K562 (cell line): ENCODE results near the gene PRDM12. TPM values are rescaled to one million over a fixed set of nuclear protein-coding genes. Genes with fewer than 3 reads are reported as not detected.

Experiments used
- ATAC-seq: fragments of 200-7000 bp; cut with Tn5 transposase; 3 replicates; pipeline ENCODE4 v1.9.1; 2020; ENCODE audit warnings: moderate library complexity
- BruUV-seq: library from RNA; stranded (reverse); fragments of 400-500 nt; replicated peaks from 2 replicates; lab custom pipeline; 2021; lab: Mats Ljungman, UMichigan
- CTCF ChIA-PET: fragments of 300-600 bp; formaldehyde crosslinking; extraction: SDS; loops from one replicate; lab custom pipeline; 2021; ENCODE audit warnings: low intra/inter-chr PET ratio; lab: Yijun Ruan, JAX
- POLR2A ChIA-PET: fragments of 300-600, 350-650 bp; sonication (Branson Sonifier 250); formaldehyde crosslinking; extraction: SDS; loops from one replicate; lab custom pipeline; 2021; ENCODE audit warnings: antibody characterized with exemption, inconsistent platforms; lab: Yijun Ruan, JAX
- DNase-seq, 4 experiments: peaks; one replicate each; pipeline versions ENCODE4 v3.0.0 to v3.0.0-alpha.2; 2011 to 2018; ENCODE audit warnings: low spot score in 3 of 4, mixed read lengths in 3 of 4; ENCODE audit errors: extremely low read depth in 1 of 4
- FAIRE-seq: peaks from 2 replicates; lab custom pipeline; 2011; peaks lifted over from hg19 to GRCh38; lab: Jason Lieb, UNC
- H2AFZ ChIP-seq: 2 replicates; pipeline ENCODE4 v1.6.0; 2011; ENCODE audit warnings: low read depth, low read length, control low read depth, inconsistent platforms
- H3K27ac ChIP-seq: fragments of 200-600 bp; 3 replicates; pipeline ENCODE4 v1.8.0; 2011; ENCODE audit warnings: low read depth, mild to moderate bottlenecking, control low read depth, inconsistent platforms, low read length, moderate library complexity, mixed read lengths; ENCODE audit errors: extremely low read depth
- H3K27me3 ChIP-seq, 2 experiments: fragments of 300-600 bp in 1 of 2; 2 replicates in 1 of 2; 3 replicates in 1 of 2; pipeline versions ENCODE4 v1.6.0 to v1.8.0; 2011; ENCODE audit warnings: inconsistent platforms in 2 of 2, low read length in 2 of 2, mild to moderate bottlenecking in 1 of 2, mixed read lengths in 1 of 2, moderate library complexity in 1 of 2; ENCODE audit not compliant: control insufficient read depth in 2 of 2, insufficient read depth in 2 of 2
- H3K36me3 ChIP-seq: fragments of 300-600 bp; 3 replicates; pipeline ENCODE4 v1.8.0; 2011; ENCODE audit warnings: mild to moderate bottlenecking, low read length, inconsistent platforms; ENCODE audit not compliant: control insufficient read depth, insufficient read depth
- H3K4me1 ChIP-seq, 2 experiments: fragments of 200-600 bp in 1 of 2; replicated peaks in 1 of 2; 2 replicates in 1 of 2; 3 replicates in 1 of 2; pipeline versions ENCODE4 v1.5.1 to v1.8.0; 2011; ENCODE audit warnings: inconsistent platforms in 2 of 2, low read length in 2 of 2, mild to moderate bottlenecking in 1 of 2, mixed read lengths in 1 of 2, moderate library complexity in 1 of 2; ENCODE audit not compliant: control insufficient read depth in 2 of 2, insufficient read depth in 2 of 2
- H3K4me2 ChIP-seq: 2 replicates; pipeline ENCODE4 v1.6.1; 2011; ENCODE audit warnings: low read length, control low read depth, inconsistent platforms, mixed read lengths; ENCODE audit not compliant: insufficient read depth
- H3K4me3 ChIP-seq: fragments of 200-600 bp; sonication (generic), shearing (Covaris generic); 2 replicates; pipeline ENCODE4 v1.5.1; 2016; ENCODE audit warnings: control low read depth, inconsistent platforms
- H3K79me2 ChIP-seq: fragments of 200-600 bp; 3 replicates; pipeline ENCODE4 v1.8.0; 2011; ENCODE audit warnings: low read length, inconsistent platforms; ENCODE audit not compliant: control insufficient read depth, insufficient read depth
- H3K9ac ChIP-seq, 2 experiments: 2 replicates each; pipeline versions ENCODE4 v1.6.0 to v1.6.1; 2011; ENCODE audit warnings: low read depth in 2 of 2, low read length in 2 of 2, control low read depth in 1 of 2, inconsistent platforms in 1 of 2, mild to moderate bottlenecking in 1 of 2, mixed read lengths in 1 of 2; ENCODE audit not compliant: insufficient read depth in 1 of 2
- H3K9me1 ChIP-seq: one replicate; pipeline ENCODE4 v1.6.0; 2011; ENCODE audit warnings: inconsistent platforms, mild to moderate bottlenecking, low read length, moderate library complexity; ENCODE audit not compliant: control insufficient read depth, insufficient read depth
- H3K9me3 ChIP-seq: replicated peaks from 2 replicates; pipeline ENCODE4 v1.5.1; 2011; ENCODE audit warnings: low read depth, low read length, inconsistent platforms; ENCODE audit not compliant: control insufficient read depth, insufficient read depth
- H4K20me1 ChIP-seq: replicated peaks from 2 replicates; pipeline ENCODE4 v1.6.1; 2011; ENCODE audit warnings: low read length, inconsistent platforms, mixed read lengths; ENCODE audit not compliant: control insufficient read depth, insufficient read depth
- PRDM10 ChIP-seq: fragments of 450-650 bp; IDR thresholded peaks from 2 replicates; pipeline ENCODE4 v1.6.1; 2018; ENCODE audit not compliant: partially characterized antibody
- XRCC5 ChIP-seq: fragments of 200-400 bp; formaldehyde crosslinking; IDR thresholded peaks from 2 replicates; pipeline ENCODE4 v1.6.1; 2017; ENCODE audit warnings: low read depth, mild to moderate bottlenecking, low read length
- ZNF274 ChIP-seq: IDR thresholded peaks from 2 replicates; pipeline ENCODE4 v1.6.1; 2011; ENCODE audit warnings: low read depth, mild to moderate bottlenecking, low read length, moderate library complexity, borderline replicate concordance
- WGBS: fragments of 100-300 bp; shearing (Covaris generic); methylation state at CpG from one replicate; pipeline ENCODE4 v1.1.6; 2016; ENCODE audit warnings: low coverage, mixed read lengths; ENCODE audit not compliant: insufficient coverage; ENCODE audit errors: missing lambda C conversion rate; 5-methylcytosine and 5-hydroxymethylcytosine counted together
- in situ Hi-C: fragments of 300-500 bp; cut with MboI; formaldehyde crosslinking; loops from 4 replicates; pipeline ENCODE4 v1.15.0; 2018; ENCODE audit warnings: inconsistent platforms, mixed read lengths
- intact Hi-C: fragments of 100-400 bp; cut with micrococcal nuclease; formaldehyde crosslinking; loops from 2 replicates; pipeline ENCODE4 v1.14.2; 2022
- polyA plus RNA-seq, 8 experiments: library from polyadenylated mRNA; depleted of rRNA in 4 of 8; stranded (reverse) in 5 of 8; unstranded in 3 of 8; fragments of >200 nt; fragmentation: Nextera tagmentation in 2 of 8; fragmentation: Illumina TruSeq in 1 of 8; extraction: Ambion mirVana in 2 of 8; extraction: Trizol in 1 of 8; gene quantifications; 2 replicates each; pipeline versions ENCODE4 v1.2.1 to v1.2.3, GENCODE V29; 2011 to 2014; ENCODE audit warnings: inconsistent platforms in 1 of 8, missing spikeins in 1 of 8
- total RNA-seq, 7 experiments: library from RNA; depleted of rRNA in 6 of 7; stranded (reverse); fragments of >200 nt in 6 of 7; fragmentation: Illumina TruSeq in 2 of 7; extraction: Trizol in 2 of 7; gene quantifications; 2 replicates each; pipeline versions ENCODE4 v1.2.1 to v1.2.3, GENCODE V29; 2011 to 2021; ENCODE audit warnings: low replicate concordance in 1 of 7

PRDM12 gene
- total and polyA plus RNA-seq, 9 of the 15 experiments (the other 6 are each of a cell fraction or from before 2014, with no cell fraction given), result 0.04 to 0.22 (median 0.07) TPM; not detected in 3

- no peaks in the 10 kb centered on the region for H3K9me1 ChIP-seq
- no peaks in the 10 kb centered on the region for H3K36me3 ChIP-seq
- intact Hi-C loops (no loop called here), in situ Hi-C loops (loop anchor here (25.0 kb wide), 1 partner anchor 540 kb away; no protein-coding TSS in a partner anchor)
- no peak overlapping the region for H3K4me2 ChIP-seq
- DNase-seq (no peak), ATAC-seq (no peak), FAIRE-seq (no peak)
- H3K27me3 ChIP-seq, result peaks cover 0 to 10% of the 10 kb centered on the region in 2 experiments; a peak in 2 of 5 replicates
- H3K9me3 ChIP-seq, result no peaks in the 10 kb centered on the region
- no peak overlapping the region for H2AFZ ChIP-seq
- no peak for TF ChIP-seq XRCC5
- peak; percentile 70 for TF ChIP-seq PRDM10
- TF ChIP-seq ZNF274, result no peak
- H3K4me3 ChIP-seq, result no peak overlapping the region
- ChIA-PET POLR2A (interaction anchor here (0.6 kb wide), 1 partner anchor 207 kb away, joined by 5 read pairs; no protein-coding TSS in a partner anchor), CTCF (no interaction called here)
- WGBS, result 22% methylated on average over 6 of the region's 7 CpGs
- H4K20me1 ChIP-seq, result no peaks in the 10 kb centered on the region
- H3K4me1 ChIP-seq, result peaks cover 6 to 22% of the 10 kb centered on the region in 2 experiments; a peak in 4 of 5 replicates
- no peaks in the 10 kb centered on the region for H3K79me2 ChIP-seq
- no peak overlapping the region for H3K27ac ChIP-seq
- no peak overlapping the region for H3K9ac ChIP-seq
- no TSS peak for BruUV-seq
These were observed 12.9 kb downstream of the PRDM12 start for GRCh38 chr9:130677252-130677651.
